Transverse colon (tissue), 4 donors: ENCODE data around the gene SLAMF9. TPM values are rescaled to one million over a fixed set of nuclear protein-coding genes. Genes with fewer than 3 reads are reported as not detected.

Experiments used
- DNase-seq: peaks from one replicate; pipeline ENCODE4 v3.0.0-alpha.2; 2019
- H3K27ac ChIP-seq, 4 donors: fragments of 200-600 bp; sonication (generic); 2 replicates each; pipeline ENCODE4 v1.5.1; 2016 to 2018; ENCODE audit warnings: inconsistent platforms in 4 of 4
- H3K27me3 ChIP-seq: fragments of 200-600 bp; sonication (generic); 2 replicates; pipeline ENCODE4 v1.5.1; 2017; ENCODE audit warnings: inconsistent platforms
- H3K36me3 ChIP-seq, 4 donors: fragments of 200-600 bp; sonication (generic); 2 replicates each; pipeline ENCODE4 v1.5.1; 2017 to 2019; ENCODE audit warnings: inconsistent platforms in 4 of 4
- H3K4me1 ChIP-seq, 4 donors: fragments of 200-600 bp; sonication (generic); 2 replicates each; pipeline ENCODE4 v1.5.1; 2017 to 2020; ENCODE audit warnings: inconsistent platforms in 4 of 4
- H3K4me3 ChIP-seq, 4 donors: fragments of 200-600 bp; sonication (generic); 1 replicate in 1 of 4; 2 replicates in 3 of 4; pipeline versions ENCODE4 v1.5.1 to v1.6.1; 2017 to 2019; ENCODE audit warnings: inconsistent platforms in 4 of 4
- H3K9me3 ChIP-seq, 2 donors: fragments of 200-600 bp; sonication (generic); 2 replicates each; pipeline ENCODE4 v1.5.1; 2017 to 2019; ENCODE audit warnings: inconsistent platforms in 2 of 2
- CTCF ChIP-seq, 5 experiments: fragments of 200-600 bp in 3 of 5; fragments of 450-650 bp in 2 of 5; sonication (generic) in 3 of 5; IDR thresholded peaks; 1 replicate in 2 of 5; 2 replicates in 3 of 5; pipeline ENCODE4 v1.5.1; 2016 to 2017; ENCODE audit warnings: antibody characterized with exemption in 5 of 5, inconsistent platforms in 3 of 5, mild to moderate bottlenecking in 2 of 5, moderate library complexity in 1 of 5
- EP300 ChIP-seq: sonication (generic); formaldehyde crosslinking; IDR thresholded peaks from one replicate; pipeline ENCODE4 v1.6.1; 2017; ENCODE audit warnings: antibody characterized with exemption, low read depth
- POLR2A ChIP-seq: fragments of 450-650 bp; IDR thresholded peaks from one replicate; pipeline ENCODE4 v1.6.1; 2016; ENCODE audit warnings: antibody characterized with exemption, mild to moderate bottlenecking, moderate library complexity
- POLR2AphosphoS5 ChIP-seq, 3 donors: sonication (generic); formaldehyde crosslinking; IDR thresholded peaks; one replicate each; pipeline ENCODE4 v1.6.1; 2016; ENCODE audit warnings: antibody characterized with exemption in 3 of 3
- WGBS, 2 donors: methylation state at CpG; one replicate each; pipeline ENCODE4 v1.1.5; 2018; ENCODE audit warnings: low coverage in 1 of 2; 5-methylcytosine and 5-hydroxymethylcytosine counted together
- in situ Hi-C, 4 donors: fragments of 200-750 bp; cut with MboI; loops; one replicate each; pipeline versions ENCODE4 v1.15.0 to v1.15.1; 2017; ENCODE audit warnings: low sequenced_read_pairs in 3 of 4, low pct_ligation_motif_present in 1 of 4, low pct_unique_long_range_greater_than_20kb in 1 of 4
- intact Hi-C: fragments of 100-400 bp; cut with DNase I; formaldehyde crosslinking; loops from one replicate; pipeline ENCODE4 v1.15.1; 2023; ENCODE audit warnings: low total_unique reads
- total RNA-seq, 4 donors: library from RNA; depleted of rRNA; stranded (reverse); fragments of >200 nt; gene quantifications; one replicate each; pipeline ENCODE4 v1.1.0, GENCODE V29; 2016

Gene SLAMF9
- total RNA-seq, 4 donors from 2014 or later = 0.64 TPM; not detected in 3

- TF ChIP-seq POLR2AphosphoS5 (IDR thresholded peaks at IDR 0.05) = no peak
- in situ Hi-C loops = no loop called here
Measured at GRCh38 chr1:159973350-159973940, 19.4 kb upstream of the SLAMF9 start.

GRCh38 chr1:159972443-159973205 lies 18.6 kb upstream of the SLAMF9 start:
- no peaks in the 10 kb centered on the region for H3K27me3 ChIP-seq
- intact Hi-C loops (loop anchor here (10.0 kb wide), 1 partner anchor 1198 kb away; the partner anchor contains the start of gene OR6N1), in situ Hi-C loops (no loop called here)
- no peaks in the 10 kb centered on the region for H3K9me3 ChIP-seq
- H3K36me3 ChIP-seq = no peaks in the 10 kb centered on the region
- H3K4me3 ChIP-seq = no peak overlapping the region
- H3K4me1 ChIP-seq = peaks cover 11 to 27% (median 13%) of the 10 kb centered on the region in 4 donors
- H3K27ac ChIP-seq = no peak overlapping the region
- DNase-seq = no peak
- TF ChIP-seq POLR2A = no peak
- TF ChIP-seq CTCF (IDR thresholded peaks at IDR 0.05) = no peak
- TF ChIP-seq POLR2AphosphoS5 (IDR thresholded peaks at IDR 0.05) = no peak
- TF ChIP-seq EP300 = no peak
- 99% methylated on average over 8 of the region's 8 CpGs; no CpG with 5 or more reads in 1 of the 2 donors for WGBS, 2 donors

More at GRCh38 chr1:159973350-159973940, 19.4 kb upstream of the SLAMF9 start:
- no peak for DNase-seq
- Histone ChIP-seq H3K4me3 (no peak overlapping the region), H3K4me1 (peaks cover 11 to 27% (median 13%) of the 10 kb centered on the region in 4 donors), H3K9me3 (no peaks in the 10 kb centered on the region), H3K27me3 (no peaks in the 10 kb centered on the region), H3K36me3 (no peaks in the 10 kb centered on the region), H3K27ac (no peak overlapping the region)
- intact Hi-C loops = loop anchor here (10.0 kb wide), 1 partner anchor 1199 kb away; the partner anchor contains the start of gene OR6N1
- WGBS, 2 donors = 78% methylated on average over 6 of the region's 6 CpGs; no CpG with 5 or more reads in 1 of the 2 donors

- peaks cover 11 to 27% (median 13%) of the 10 kb centered on the region in 4 donors for H3K4me1 ChIP-seq
- TF ChIP-seq EP300 (no peak), POLR2AphosphoS5 (IDR thresholded peaks at IDR 0.05) (peak in 2 of 3 donors; percentile 60 to 66), CTCF (IDR thresholded peaks at IDR 0.05) (peak in 3 of 5 experiments; percentile 11 to 73 (median 49)), POLR2A (no peak)
- H3K27me3 ChIP-seq = no peaks in the 10 kb centered on the region
- in situ Hi-C loops = no loop called here
- intact Hi-C loops = loop anchor here (10.0 kb wide), 1 partner anchor 1196 kb away; the partner anchor contains the start of gene OR6N1
- DNase-seq = peak; percentile 88
- peak overlapping the region; percentile 53 to 67 (median 59) for H3K27ac ChIP-seq
- 51% methylated on average over 9 of the region's 9 CpGs; no CpG with 5 or more reads in 1 of the 2 donors for WGBS, 2 donors
- no peaks in the 10 kb centered on the region for H3K9me3 ChIP-seq
- H3K36me3 ChIP-seq = no peaks in the 10 kb centered on the region
- no peak overlapping the region for H3K4me3 ChIP-seq
Measured at GRCh38 chr1:159970932-159971342, 16.9 kb upstream of the SLAMF9 start.

GRCh38 chr1:159968901-159969300 lies 14.9 kb upstream of the SLAMF9 start:
- H3K27me3 ChIP-seq = no peaks in the 10 kb centered on the region
- no peaks in the 10 kb centered on the region for H3K36me3 ChIP-seq
- no peak for DNase-seq
- H3K4me1 ChIP-seq = peaks cover 11 to 27% (median 13%) of the 10 kb centered on the region in 4 donors
- H3K27ac ChIP-seq = no peak overlapping the region
- in situ Hi-C loops = no loop called here
- H3K4me3 ChIP-seq = no peak overlapping the region
- H3K9me3 ChIP-seq = no peaks in the 10 kb centered on the region
- intact Hi-C loops = no loop called here
- 91 to 96% methylated on average over 3 of the region's 3 CpGs for WGBS, 2 donors
- TF ChIP-seq CTCF (IDR thresholded peaks at IDR 0.05) (no peak), EP300 (no peak), POLR2A (no peak), POLR2AphosphoS5 (IDR thresholded peaks at IDR 0.05) (no peak)
